SK-N-SH (cell line): ENCODE results near the gene ITGBL1. TPM values are rescaled to one million over a fixed set of nuclear protein-coding genes. Genes with fewer than 3 reads are reported as not detected.

Experiments used
- CTCF ChIA-PET: fragments of 300-600, 350-600 bp; formaldehyde crosslinking; extraction: SDS; loops from one replicate; lab custom pipeline; 2021; lab: Yijun Ruan, JAX
- POLR2A ChIA-PET: fragments of 350-600 bp; sonication (Branson Sonifier 250); formaldehyde crosslinking; extraction: SDS; loops from one replicate; lab custom pipeline; 2020; ENCODE audit warnings: antibody characterized with exemption, inconsistent platforms; lab: Yijun Ruan, JAX
- DNase-seq: peaks from one replicate; pipeline ENCODE4 v3.0.0; 2012
- H2AFZ ChIP-seq: fragments of 200-600 bp; sonication (generic); 2 replicates; pipeline ENCODE4 v1.8.1; 2016; ENCODE audit warnings: antibody characterized with exemption, mild to moderate bottlenecking, low read depth
- H3F3A ChIP-seq: fragments of 200-600 bp; sonication (generic); replicated peaks from 2 replicates; pipeline ENCODE3; 2016; ENCODE audit warnings: antibody characterized with exemption, mild to moderate bottlenecking; ENCODE audit not compliant: insufficient read depth
- H3K27ac ChIP-seq, 2 experiments: fragments of 200-500 bp in 1 of 2; fragments of 200-600 bp in 1 of 2; sonication (Bioruptor generic) in 1 of 2; sonication (generic), shearing (Covaris generic) in 1 of 2; 2 replicates each; pipeline versions ENCODE4 v1.5.1 to v1.6.1; 2014 to 2016; ENCODE audit warnings: low read depth in 2 of 2, inconsistent platforms in 1 of 2, low read length in 1 of 2, mild to moderate bottlenecking in 1 of 2, mixed read lengths in 1 of 2
- H3K27me3 ChIP-seq: fragments of 200-600 bp; sonication (generic), shearing (Covaris generic); 2 replicates; pipeline ENCODE4 v1.6.1; 2016; ENCODE audit warnings: mixed run types; ENCODE audit not compliant: insufficient read depth
- H3K36me3 ChIP-seq, 2 experiments: fragments of 200-500 bp in 1 of 2; fragments of 200-600 bp in 1 of 2; sonication (Bioruptor generic) in 1 of 2; sonication (generic) in 1 of 2; replicated peaks in 1 of 2; 2 replicates each; pipeline versions ENCODE3 to v1.5.1; 2014 to 2016; ENCODE audit warnings: low read length in 1 of 2, mild to moderate bottlenecking in 1 of 2; ENCODE audit not compliant: insufficient read depth in 2 of 2, control insufficient read depth in 1 of 2
- H3K4me1 ChIP-seq, 2 experiments: fragments of 200-500 bp in 1 of 2; fragments of 200-600 bp in 1 of 2; sonication (Bioruptor generic) in 1 of 2; sonication (generic), shearing (Covaris generic) in 1 of 2; 2 replicates each; pipeline versions ENCODE4 v1.5.1 to v1.6.1; 2014 to 2016; ENCODE audit warnings: low read depth in 1 of 2, low read length in 1 of 2, mixed run types in 1 of 2; ENCODE audit not compliant: insufficient read depth in 2 of 2, control insufficient read depth in 1 of 2
- H3K4me2 ChIP-seq: fragments of 200-600 bp; sonication (generic), shearing (Covaris generic); 2 replicates; pipeline ENCODE4 v1.6.1; 2017; ENCODE audit warnings: mixed run types
- H3K4me3 ChIP-seq, 2 experiments: fragments of 200-500 bp in 1 of 2; fragments of 200-600 bp in 1 of 2; sonication (Bioruptor generic) in 1 of 2; sonication (generic), shearing (Covaris generic) in 1 of 2; 2 replicates each; pipeline versions ENCODE4 v1.5.1 to v1.8.1; 2014 to 2016; ENCODE audit warnings: low read depth in 2 of 2, inconsistent platforms in 1 of 2, low read length in 1 of 2, mild to moderate bottlenecking in 1 of 2, mixed read lengths in 1 of 2, moderate library complexity in 1 of 2
- H3K79me2 ChIP-seq: fragments of 200-600 bp; sonication (generic); 2 replicates; pipeline ENCODE4 v1.8.1; 2017; ENCODE audit warnings: mild to moderate bottlenecking; ENCODE audit not compliant: insufficient read depth
- H3K9ac ChIP-seq: fragments of 200-600 bp; sonication (generic); 2 replicates; pipeline ENCODE4 v1.6.1; 2017; ENCODE audit warnings: mixed run types
- H3K9me2 ChIP-seq: fragments of 200-600 bp; sonication (generic); 2 replicates; pipeline ENCODE4 v1.6.1; 2017; ENCODE audit warnings: mixed run types
- H3K9me3 ChIP-seq: fragments of 200-600 bp; sonication (generic); 2 replicates; pipeline ENCODE4 v1.6.1; 2017; ENCODE audit warnings: mixed run types, mild to moderate bottlenecking, moderate library complexity
- H4K20me1 ChIP-seq: fragments of 200-600 bp; sonication (generic); 2 replicates; pipeline ENCODE4 v1.6.1; 2017; ENCODE audit warnings: mild to moderate bottlenecking, mixed run types; ENCODE audit not compliant: insufficient read depth
- CHD2 ChIP-seq: fragments of 150-350 bp; IDR thresholded peaks from 2 replicates; pipeline ENCODE4 v1.6.1; 2018; ENCODE audit warnings: low read length; ENCODE audit not compliant: partially characterized antibody
- ELF1 ChIP-seq: IDR thresholded peaks from 2 replicates; pipeline ENCODE4 v1.4.0; 2012
- EP300 ChIP-seq, 2 experiments: IDR thresholded peaks; 2 replicates each; pipeline versions ENCODE4 v1.4.0 to v1.6.1; 2012; ENCODE audit warnings: borderline replicate concordance in 1 of 2, low read depth in 1 of 2, low read length in 1 of 2
- FOSL2 ChIP-seq: IDR thresholded peaks from 2 replicates; pipeline ENCODE4 v1.4.0; 2012; ENCODE audit warnings: low read depth, mild to moderate bottlenecking, moderate library complexity, borderline replicate concordance
- FOXJ3 ChIP-seq: sonication (generic); formaldehyde crosslinking; IDR thresholded peaks from 2 replicates; pipeline ENCODE4 v1.5.1; 2020; ENCODE audit warnings: mild to moderate bottlenecking, missing genetic modification reagents
- GATA2 ChIP-seq: sonication (generic); formaldehyde crosslinking; IDR thresholded peaks from 2 replicates; pipeline ENCODE4 v1.5.0; 2020; ENCODE audit warnings: mild to moderate bottlenecking, missing genetic modification reagents
- MEF2A ChIP-seq: IDR thresholded peaks from 2 replicates; pipeline ENCODE4 v1.4.0; 2012; ENCODE audit warnings: low read depth, borderline replicate concordance
- NFIC ChIP-seq: IDR thresholded peaks from 2 replicates; pipeline ENCODE4 v1.4.0; 2012; ENCODE audit warnings: borderline replicate concordance
- NRF1 ChIP-seq: IDR thresholded peaks from 2 replicates; pipeline ENCODE4 v1.6.1; 2012; ENCODE audit warnings: low read depth, mild to moderate bottlenecking, low read length
- POLR2AphosphoS5 ChIP-seq: IDR thresholded peaks from 2 replicates; pipeline ENCODE4 v1.6.1; 2012; ENCODE audit warnings: low read depth, low read length
- REST ChIP-seq: IDR thresholded peaks from 2 replicates; pipeline ENCODE4 v1.6.1; 2012; ENCODE audit warnings: mild to moderate bottlenecking, low read depth, low read length, moderate library complexity
- RXRA ChIP-seq: IDR thresholded peaks from 2 replicates; pipeline ENCODE4 v1.4.0; 2012; ENCODE audit warnings: low read depth, mild to moderate bottlenecking, borderline replicate concordance
- SIN3A ChIP-seq: IDR thresholded peaks from 2 replicates; pipeline ENCODE4 v1.6.1; 2012; ENCODE audit warnings: low read depth, mild to moderate bottlenecking, low read length, moderate library complexity, borderline replicate concordance
- SMC3 ChIP-seq: IDR thresholded peaks from 2 replicates; pipeline ENCODE4 v1.6.1; 2012; ENCODE audit warnings: low read depth, low read length, improper control_type of control experiment
- TCF12 ChIP-seq: IDR thresholded peaks from 2 replicates; pipeline ENCODE4 v1.4.0; 2012
- USF1 ChIP-seq: IDR thresholded peaks from 2 replicates; pipeline ENCODE4 v1.4.0; 2012; ENCODE audit warnings: low read depth, borderline replicate concordance
- YY1 ChIP-seq: IDR thresholded peaks from 2 replicates; pipeline ENCODE4 v1.4.0; 2012; ENCODE audit warnings: low read depth, mild to moderate bottlenecking
- WGBS: methylation state at CpG from one replicate; pipeline ENCODE4 v1.1.6; 2017; ENCODE audit warnings: low lambda C conversion rate; 5-methylcytosine and 5-hydroxymethylcytosine counted together
- polyA plus RNA-seq, 3 experiments: library from polyadenylated mRNA; depleted of rRNA; stranded (reverse); fragments of >200 nt; gene quantifications; 2 replicates each; pipeline ENCODE4 v1.2.3, GENCODE V29; 2012
- TF ChIP-seq, protein P1 (sequence below): IDR thresholded peaks from 2 replicates; pipeline ENCODE4 v1.4.0; 2012; ENCODE audit warnings: low read depth
- TF ChIP-seq, protein P2 (sequence below): fragments of 200-600 bp; sonication (generic); IDR thresholded peaks from 2 replicates; pipeline ENCODE4 v1.6.1; 2017; ENCODE audit warnings: antibody characterized with exemption, mild to moderate bottlenecking, moderate library complexity

Gene ITGBL1
- polyA plus RNA-seq, 1 of the 3 experiments (the other 2 are of a cell fraction): 78.7 TPM

- no peak overlapping the region for H3K27ac ChIP-seq
- H3K9ac ChIP-seq: no peak overlapping the region
- H3K9me2 ChIP-seq: no peaks in the 10 kb centered on the region
- ChIA-PET CTCF (interaction anchor here (0.9 to 2.2 kb wide), 3 partner anchors 12 to 330 kb away, joined by 3 to 12 read pairs (median 6); no protein-coding TSS in a partner anchor), POLR2A (no interaction called here)
- peaks cover 7 to 8% of the 10 kb centered on the region in 2 experiments; a peak in 2 of 4 replicates for H3K4me1 ChIP-seq
- peaks cover 9% of the 10 kb centered on the region; the same call in 1 of the 2 replicates for H3K9me3 ChIP-seq
- peaks cover 11% of the 10 kb centered on the region for H3F3A ChIP-seq
- H2AFZ ChIP-seq: no peak overlapping the region
- no peaks in the 10 kb centered on the region for H4K20me1 ChIP-seq
- H3K79me2 ChIP-seq: peaks cover 58% of the 10 kb centered on the region
- no peak overlapping the region for H3K4me2 ChIP-seq
- no peak for TF ChIP-seq NRF1
- TF ChIP-seq REST: no peak
- no peak for TF ChIP-seq USF1
- no peak for TF ChIP-seq SMC3
- TF ChIP-seq EP300 (IDR thresholded peaks at IDR 0.05; ENCODE audit: borderline replicate concordance in 1 of 2, low read depth in 1 of 2, low read length in 1 of 2): no peak
- no peak for TF ChIP-seq TCF12
- TF ChIP-seq, protein P1, sequence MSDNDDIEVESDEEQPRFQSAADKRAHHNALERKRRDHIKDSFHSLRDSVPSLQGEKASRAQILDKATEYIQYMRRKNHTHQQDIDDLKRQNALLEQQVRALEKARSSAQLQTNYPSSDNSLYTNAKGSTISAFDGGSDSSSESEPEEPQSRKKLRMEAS: no peak
- no peak for TF ChIP-seq SIN3A
- no peak for TF ChIP-seq NFIC
- TF ChIP-seq, protein P2, sequence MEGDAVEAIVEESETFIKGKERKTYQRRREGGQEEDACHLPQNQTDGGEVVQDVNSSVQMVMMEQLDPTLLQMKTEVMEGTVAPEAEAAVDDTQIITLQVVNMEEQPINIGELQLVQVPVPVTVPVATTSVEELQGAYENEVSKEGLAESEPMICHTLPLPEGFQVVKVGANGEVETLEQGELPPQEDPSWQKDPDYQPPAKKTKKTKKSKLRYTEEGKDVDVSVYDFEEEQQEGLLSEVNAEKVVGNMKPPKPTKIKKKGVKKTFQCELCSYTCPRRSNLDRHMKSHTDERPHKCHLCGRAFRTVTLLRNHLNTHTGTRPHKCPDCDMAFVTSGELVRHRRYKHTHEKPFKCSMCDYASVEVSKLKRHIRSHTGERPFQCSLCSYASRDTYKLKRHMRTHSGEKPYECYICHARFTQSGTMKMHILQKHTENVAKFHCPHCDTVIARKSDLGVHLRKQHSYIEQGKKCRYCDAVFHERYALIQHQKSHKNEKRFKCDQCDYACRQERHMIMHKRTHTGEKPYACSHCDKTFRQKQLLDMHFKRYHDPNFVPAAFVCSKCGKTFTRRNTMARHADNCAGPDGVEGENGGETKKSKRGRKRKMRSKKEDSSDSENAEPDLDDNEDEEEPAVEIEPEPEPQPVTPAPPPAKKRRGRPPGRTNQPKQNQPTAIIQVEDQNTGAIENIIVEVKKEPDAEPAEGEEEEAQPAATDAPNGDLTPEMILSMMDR: no peak
- no peak for TF ChIP-seq ELF1
- no peak for DNase-seq
- no peaks in the 10 kb centered on the region for H3K27me3 ChIP-seq
- H3K4me3 ChIP-seq: no peak overlapping the region
- H3K36me3 ChIP-seq: peaks cover 0 to 35% of the 10 kb centered on the region in 2 experiments
Observed at GRCh38 chr13:101475536-101475935, 23.1 kb downstream of the ITGBL1 start.

GRCh38 chr13:101481421-101481820 lies 28.9 kb downstream of the ITGBL1 start:
- no peak overlapping the region for H3K4me2 ChIP-seq
- H3F3A ChIP-seq: peaks cover 7% of the 10 kb centered on the region
- H3K9me2 ChIP-seq: no peaks in the 10 kb centered on the region
- 95% methylated on average over 1 of the region's 1 CpG for WGBS
- H3K4me3 ChIP-seq: no peak overlapping the region
- CTCF ChIA-PET: no interaction called here
- POLR2A ChIA-PET: no interaction called here
- H4K20me1 ChIP-seq: no peaks in the 10 kb centered on the region
- no peak overlapping the region for H2AFZ ChIP-seq
- peaks cover 0 to 45% of the 10 kb centered on the region in 2 experiments for H3K36me3 ChIP-seq
- no peaks in the 10 kb centered on the region for H3K27me3 ChIP-seq
- H3K4me1 ChIP-seq: no peaks in the 10 kb centered on the region
- no peak overlapping the region for H3K9ac ChIP-seq
- H3K27ac ChIP-seq: no peak overlapping the region
- peaks cover 72% of the 10 kb centered on the region for H3K79me2 ChIP-seq
- DNase-seq: no peak
- peaks cover 9% of the 10 kb centered on the region; the same call in 1 of the 2 replicates for H3K9me3 ChIP-seq
- no peak for TF ChIP-seq RXRA
- TF ChIP-seq, protein P2: no peak
- TF ChIP-seq USF1: no peak
- TF ChIP-seq GATA2 (CRISPR knock-in tag): no peak
- TF ChIP-seq YY1: no peak
- TF ChIP-seq MEF2A: no peak
- no peak for TF ChIP-seq CHD2
- no peak for TF ChIP-seq FOXJ3 (CRISPR knock-in tag)
- TF ChIP-seq, protein P1: no peak
- TF ChIP-seq FOSL2: no peak
- no peak for TF ChIP-seq POLR2AphosphoS5
